GM18507 (cell line): ENCODE measurements around the gene AP3S1.
"Not testable (repeated sequence)": the region's sequence is repeated elsewhere in the genome, so short reads cannot be mapped to it uniquely, and the experiment has no call there.

Experiments
- DNase-seq: peaks from one replicate; pipeline ENCODE4 v3.0.0; 2011; ENCODE audit warnings: low read depth; ENCODE audit not compliant: insufficient read length; ENCODE audit errors: extremely low spot score
- FAIRE-seq: peaks from 2 replicates; lab custom pipeline; 2011; peaks lifted over from hg19 to GRCh38; lab: Jason Lieb, UNC

Gene AP3S1

GRCh38 chr5:115841382-115842088 lies at the start of gene AP3S1, which contains the start of gene ATG12:
Gene AP3S1, plus strand, starts transcription at chr5:115841935. Its CDS starts 103 bp downstream, at chr5:115842038.
Gene ATG12, minus strand, starts transcription at chr5:115841565. Its CDS starts 13 bp downstream, at chr5:115841552.
- peak; percentile 94 for FAIRE-seq
- DNase-seq = peak; percentile 70

- no peak for DNase-seq
- FAIRE-seq = no peak
Observed at GRCh38 chr5:115795700-115796099, 46.0 kb upstream of the AP3S1 start.

DNA sequence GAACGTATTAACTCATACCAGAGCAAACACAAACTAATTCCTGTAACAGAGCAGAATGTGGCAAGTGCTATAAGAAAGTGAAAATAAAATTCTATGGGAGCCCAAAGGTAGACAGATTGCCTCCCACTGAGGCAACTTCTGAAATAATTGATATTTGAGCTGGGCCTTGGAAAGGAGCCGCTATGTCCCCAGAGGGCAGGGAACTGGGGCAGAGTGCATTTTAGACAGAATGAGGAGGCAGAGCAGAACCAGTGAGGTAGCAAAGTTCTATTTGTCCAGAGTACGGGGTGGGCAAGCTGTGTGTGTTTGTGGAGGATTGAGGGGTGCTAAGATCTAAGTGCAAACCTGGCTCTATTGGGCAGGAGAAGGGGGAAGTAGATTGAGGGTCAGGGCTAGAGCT lies 45.1 kb upstream of the AP3S1 start:
- DNase-seq (no peak), FAIRE-seq (no peak)

GRCh38 chr5:115798252-115798651 lies 43.5 kb upstream of the AP3S1 start:
- FAIRE-seq (no peak), DNase-seq (no peak)

- FAIRE-seq (no peak), DNase-seq (no peak)
Observed at GRCh38 chr5:115800108-115800507, 41.6 kb upstream of the AP3S1 start.

- DNase-seq (no peak), FAIRE-seq (no peak)
Observed at GRCh38 chr5:115801152-115801551, 40.6 kb upstream of the AP3S1 start.

GRCh38 chr5:115801984-115802383 lies 39.8 kb upstream of the AP3S1 start:
- FAIRE-seq (no peak), DNase-seq (no peak)

- DNase-seq = no peak
- no peak for FAIRE-seq
Observed at GRCh38 chr5:115806986-115807653, 34.6 kb upstream of the AP3S1 start.

DNA sequence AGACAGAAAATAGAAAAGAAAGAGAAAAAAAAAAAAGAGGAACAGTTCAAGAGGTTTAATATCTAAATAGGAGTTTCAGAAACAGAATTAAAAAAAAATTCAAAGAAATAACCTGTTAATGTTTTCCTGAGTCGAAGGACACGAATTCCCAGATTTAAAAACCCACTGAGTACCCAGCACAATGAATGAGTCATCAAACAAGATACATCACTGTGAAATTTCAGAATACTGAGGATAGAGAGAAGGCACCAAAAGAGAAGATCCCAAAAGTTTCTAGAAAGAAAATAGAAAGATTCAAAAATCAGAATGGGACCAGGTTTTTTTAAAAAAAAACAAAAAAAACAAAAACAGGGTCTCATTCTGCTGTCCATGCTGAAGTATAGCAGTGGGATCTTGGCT lies 34.1 kb upstream of the AP3S1 start:
- FAIRE-seq (no peak), DNase-seq (no peak)

- FAIRE-seq = not testable (repeated sequence)
Observed at GRCh38 chr5:115808066-115808465, 33.7 kb upstream of the AP3S1 start.

DNA sequence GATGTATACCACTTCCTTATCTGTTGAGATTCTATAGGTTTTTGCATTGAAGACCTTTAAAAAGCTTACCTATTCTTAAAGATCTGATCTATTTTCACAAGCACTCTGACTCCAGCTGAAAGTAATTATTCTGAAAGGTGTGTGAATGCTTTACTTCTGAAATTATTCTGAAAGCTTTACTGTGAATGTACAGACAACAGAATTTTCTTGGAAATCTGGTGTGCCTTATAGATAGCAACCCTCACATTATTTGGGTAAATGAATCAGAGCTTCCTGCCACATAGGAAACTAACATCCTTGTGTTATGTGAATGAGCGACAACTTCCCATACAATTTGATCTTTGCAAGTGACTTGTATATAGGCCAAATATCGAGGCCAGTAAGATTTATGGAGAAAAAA lies 31.8 kb upstream of the AP3S1 start:
- DNase-seq = no peak
- no peak for FAIRE-seq

More at GRCh38 chr5:115808066-115808465, 33.7 kb upstream of the AP3S1 start:
- DNase-seq = not testable (repeated sequence)

GRCh38 chr5:115810761-115811160 lies 31.0 kb upstream of the AP3S1 start:
- no peak for DNase-seq

DNA sequence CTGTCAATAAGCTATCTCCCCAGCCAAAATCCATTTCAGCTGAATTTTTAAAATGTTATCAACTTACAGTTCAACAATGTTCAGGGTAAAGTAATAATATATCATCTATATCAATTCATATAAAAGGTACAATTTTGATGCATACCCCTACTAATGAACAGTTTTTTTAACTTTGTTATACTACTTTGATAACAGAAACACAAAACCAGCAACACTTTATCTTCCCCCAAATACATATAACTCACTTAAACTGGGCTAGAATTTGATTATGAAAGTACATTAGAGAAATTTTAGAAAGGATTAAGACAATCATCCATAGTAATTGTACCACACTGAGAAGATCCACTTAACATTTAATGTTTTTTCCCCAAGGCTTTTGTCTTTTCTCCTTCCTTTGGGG lies 30.3 kb upstream of the AP3S1 start:
- FAIRE-seq (no peak), DNase-seq (no peak)

More at GRCh38 chr5:115810761-115811160, 31.0 kb upstream of the AP3S1 start:
- FAIRE-seq = no peak

GRCh38 chr5:115812372-115812771 lies 29.4 kb upstream of the AP3S1 start:
- FAIRE-seq (no peak), DNase-seq (no peak)

DNA sequence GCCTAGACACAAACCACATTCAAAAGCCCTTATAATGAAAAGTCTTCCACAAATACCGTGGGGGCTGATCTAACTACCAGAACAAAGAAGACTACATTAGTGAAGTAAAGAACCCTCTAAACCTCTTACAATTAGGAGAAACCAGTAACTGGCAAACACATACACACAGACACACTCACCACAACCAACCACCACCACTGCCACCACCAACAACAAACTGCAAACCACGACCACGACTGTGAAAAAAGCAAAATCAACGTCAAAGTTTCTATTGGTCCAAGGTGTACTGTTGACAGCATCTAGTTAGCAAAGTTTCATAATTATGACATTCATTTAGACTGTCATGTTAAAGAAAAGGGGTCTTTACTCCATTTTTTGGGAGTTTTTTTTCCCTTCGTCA lies 28.0 kb upstream of the AP3S1 start:
- FAIRE-seq (no peak), DNase-seq (no peak)

DNA sequence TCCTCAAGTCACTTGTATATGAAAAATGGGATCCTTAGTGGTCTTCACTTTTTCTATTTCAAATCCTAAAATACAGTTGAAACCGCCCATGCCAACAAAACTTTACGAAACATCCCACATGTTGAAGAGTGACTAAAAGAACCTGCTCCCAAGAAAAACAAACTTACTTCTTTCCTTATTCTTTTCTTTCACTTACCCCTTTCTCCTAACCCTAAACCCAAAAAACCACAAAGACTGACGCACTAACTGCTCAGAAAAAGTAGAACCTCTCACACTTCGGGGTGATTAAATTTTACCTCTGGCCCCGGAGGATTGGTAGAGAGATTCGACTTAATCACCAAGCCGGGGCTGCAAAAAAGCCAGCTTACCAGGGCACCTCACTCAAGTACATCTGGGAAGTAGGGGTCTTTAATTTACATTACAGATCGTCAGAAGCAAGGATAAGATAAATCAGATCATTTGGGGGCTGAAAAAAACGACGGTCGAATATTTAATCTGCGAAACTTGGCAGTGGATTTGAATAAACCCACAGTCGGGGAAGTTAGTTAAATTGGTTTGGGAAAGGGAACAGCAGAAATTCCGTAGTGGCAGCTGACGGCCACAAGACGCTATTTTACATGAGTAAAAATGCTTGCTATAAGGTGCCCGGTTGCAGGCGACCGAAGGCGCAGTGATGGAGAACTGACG lies 26.6 kb upstream of the AP3S1 start:
- DNase-seq (no peak), FAIRE-seq (no peak)

- FAIRE-seq (no peak), DNase-seq (no peak)
Observed at GRCh38 chr5:115815693-115816225, 26.0 kb upstream of the AP3S1 start.

- DNase-seq (no peak), FAIRE-seq (no peak)
Observed at GRCh38 chr5:115816226-115817081, 25.3 kb upstream of the AP3S1 start, which contains the start of gene CDO1. Gene CDO1, minus strand, starts transcription at chr5:115816659. Its CDS starts 262 bp downstream, at chr5:115816397.

GRCh38 chr5:115817386-115817785 lies 24.3 kb upstream of the AP3S1 start:
- FAIRE-seq = no peak
- no peak for DNase-seq
